Left lobe of liver (tissue), 2 donors: ENCODE measurements around the gene PPP4C. TPM values are rescaled to one million over a fixed set of nuclear protein-coding genes. Genes with fewer than 3 reads are reported as not detected.

Experiments
- ATAC-seq: fragments of 200-7000 bp; cut with Tn5 transposase; one replicate; pipeline ENCODE4 v1.9.1; 2020; ENCODE audit warnings: mild to moderate bottlenecking, moderate library complexity
- DNase-seq: peaks from one replicate; pipeline ENCODE4 v3.0.0-alpha.2; 2020; ENCODE audit warnings: low spot score
- total RNA-seq: library from RNA; stranded (reverse); gene quantifications from one replicate; pipeline ENCODE4 v1.2.1, GENCODE V29; 2021
- donor health status: DM: no; HTN: no; CAD: no; lungs with moderate emphysema.
- donor health status: DM: no; HTN: yes; CAD: no.

The PPP4C gene
- total RNA-seq, 1 donor from 2014 or later: 51.0 TPM

GRCh38 chr16:30079480-30079879, 3.7 kb downstream of the PPP4C start:
- ATAC-seq (no peak), DNase-seq (no peak)

- no peak for DNase-seq
Observed at GRCh38 chr16:30082545-30083090, 6.8 kb downstream of the PPP4C start.

GRCh38 chr16:30083216-30084055, 7.6 kb downstream of the PPP4C start:
- DNase-seq (no peak), ATAC-seq (peak; percentile 6)

More at GRCh38 chr16:30082545-30083090, 6.8 kb downstream of the PPP4C start:
- no peak for ATAC-seq

DNA sequence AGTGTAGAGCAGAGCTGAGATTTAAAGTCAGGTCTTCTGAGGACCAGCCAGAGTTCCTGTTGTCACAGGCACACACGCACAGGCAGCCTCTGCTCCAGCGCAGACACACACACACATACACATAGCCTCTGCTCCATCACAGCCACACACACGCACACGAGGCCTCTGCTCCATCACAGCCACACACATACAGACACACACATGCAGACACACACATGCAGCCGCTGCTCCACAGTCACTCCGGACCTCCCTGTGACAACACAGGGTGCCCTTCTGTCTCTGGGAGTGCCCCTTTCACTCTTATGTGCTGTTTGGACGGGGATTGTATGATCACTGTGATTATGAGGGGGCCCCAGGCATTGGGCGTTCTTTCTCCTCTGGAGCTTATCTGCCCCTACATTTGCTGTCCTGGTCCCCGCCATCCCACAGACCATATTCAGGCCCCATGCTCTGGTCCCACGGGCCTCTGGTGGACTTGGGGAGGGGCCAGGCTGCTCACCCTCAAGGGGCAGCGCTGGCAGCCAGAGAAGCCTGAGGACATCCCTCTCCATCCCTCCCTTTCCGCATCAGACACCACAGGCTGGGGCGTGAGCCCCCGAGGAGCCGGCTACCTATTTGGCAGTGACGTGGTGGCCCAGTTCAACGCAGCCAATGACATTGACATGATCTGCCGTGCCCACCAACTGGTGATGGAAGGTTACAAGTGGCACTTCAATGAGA, 8.5 kb downstream of the PPP4C start:
- ATAC-seq (peak; percentile 8), DNase-seq (no peak)

DNA sequence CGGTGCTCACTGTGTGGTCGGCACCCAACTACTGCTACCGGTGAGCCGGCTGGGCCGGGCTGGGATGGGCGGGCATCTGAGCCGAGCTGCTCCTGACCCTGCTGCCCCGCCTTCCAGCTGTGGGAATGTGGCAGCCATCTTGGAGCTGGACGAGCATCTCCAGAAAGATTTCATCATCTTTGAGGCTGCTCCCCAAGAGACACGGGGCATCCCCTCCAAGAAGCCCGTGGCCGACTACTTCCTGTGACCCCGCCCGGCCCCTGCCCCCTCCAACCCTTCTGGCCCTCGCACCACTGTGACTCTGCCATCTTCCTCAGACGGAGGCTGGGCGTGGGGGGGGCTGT, 9.0 kb downstream of the PPP4C start:
- ATAC-seq (no peak), DNase-seq (no peak)

- DNase-seq: no peak
- no peak for ATAC-seq
Observed at GRCh38 chr16:30085247-30085646, 9.5 kb downstream of the PPP4C start.

DNA sequence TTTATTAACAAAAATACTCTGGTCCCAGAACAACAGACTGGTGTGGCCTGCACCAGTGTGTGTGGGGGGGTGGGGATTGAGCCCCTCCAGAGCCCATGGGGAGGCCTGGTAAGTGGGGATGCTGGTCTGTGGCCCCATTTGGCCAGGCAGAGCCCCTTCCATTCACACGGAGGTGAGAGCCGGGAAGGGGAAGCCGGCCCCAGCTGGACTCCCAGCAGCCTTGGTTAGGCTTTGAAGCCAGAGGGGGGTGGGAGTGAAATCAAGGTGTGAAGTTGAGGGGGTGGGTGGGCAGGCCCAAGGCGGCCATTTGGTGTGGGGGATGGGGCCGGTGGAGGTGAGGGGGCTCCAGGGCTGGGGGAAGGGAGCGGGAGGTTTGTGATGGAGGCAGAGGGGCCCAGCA, 10.0 kb downstream of the PPP4C start:
- no peak for DNase-seq
- no peak for ATAC-seq

DNA sequence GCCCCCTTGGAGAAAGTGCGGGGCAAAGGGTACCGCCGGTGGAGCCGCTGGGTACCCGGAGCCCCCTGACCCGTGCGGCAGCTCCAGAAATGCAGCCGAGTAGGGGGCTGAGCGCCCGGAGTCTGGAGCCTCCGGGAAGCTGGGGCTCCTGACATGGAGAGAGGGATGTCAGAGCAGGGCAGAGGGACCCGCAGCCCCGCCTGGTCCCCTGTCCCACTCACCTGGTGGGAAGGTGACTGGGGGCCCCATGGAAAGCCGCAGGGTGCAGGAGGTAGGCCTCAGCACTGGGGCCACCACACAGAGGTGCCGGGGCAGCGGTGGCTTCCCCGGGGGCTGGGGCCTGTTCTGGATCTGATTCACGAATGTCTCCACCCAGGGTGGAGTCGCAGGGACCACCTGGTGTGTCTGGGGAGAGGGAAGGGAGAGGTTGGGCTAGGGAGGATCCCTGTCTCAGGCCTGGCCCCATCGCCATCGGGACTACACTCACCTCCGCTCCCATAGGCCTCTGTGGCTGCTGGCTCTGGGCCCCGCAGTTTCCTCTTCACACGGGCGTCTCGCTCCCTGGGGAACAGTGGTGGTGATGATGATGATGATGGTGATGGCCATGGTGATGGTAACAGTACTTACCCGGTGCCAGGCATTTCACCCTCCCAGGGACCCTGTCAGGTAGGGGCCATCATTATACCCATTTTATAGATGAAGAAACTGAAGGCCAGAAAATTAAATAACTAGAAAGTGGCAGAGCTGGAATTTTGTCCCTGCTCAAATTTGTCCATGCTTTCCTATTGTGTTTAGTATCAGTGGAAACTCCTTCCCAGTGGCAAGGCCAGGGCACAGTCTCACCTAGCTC, 10.7 kb downstream of the PPP4C start:
- no peak for ATAC-seq
- no peak for DNase-seq

GRCh38 chr16:30087181-30087898, 11.5 kb downstream of the PPP4C start:
- no peak for ATAC-seq
- no peak for DNase-seq

DNA sequence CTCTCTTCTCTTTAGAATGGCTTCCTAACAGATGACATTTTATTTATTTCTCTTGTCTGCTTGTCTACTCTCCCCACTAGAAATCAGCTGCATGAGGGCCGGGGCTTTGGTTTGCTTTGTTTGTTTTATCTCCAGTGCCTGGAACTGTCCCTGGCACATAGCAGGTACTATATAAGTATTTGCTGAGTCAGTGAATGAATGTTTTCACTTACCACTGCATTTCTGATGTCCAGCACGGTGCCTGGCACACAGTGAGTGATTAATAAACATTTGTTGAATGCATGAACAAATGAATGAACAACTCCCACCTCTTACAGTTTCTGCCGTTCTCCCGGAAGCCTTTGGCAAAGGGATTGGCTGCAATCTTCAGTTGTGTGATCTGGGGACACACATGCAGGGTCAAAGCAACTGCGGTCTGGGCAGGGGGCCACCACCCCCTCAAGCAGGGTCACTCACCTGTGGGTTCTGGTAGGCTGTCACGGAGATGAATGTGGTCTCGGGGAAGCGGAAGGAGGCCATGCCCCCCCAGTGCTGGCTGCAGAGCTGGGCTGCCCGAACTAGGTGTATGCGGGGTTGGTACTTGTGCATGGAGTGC, 12.5 kb downstream of the PPP4C start:
- DNase-seq (no peak), ATAC-seq (no peak)

DNA sequence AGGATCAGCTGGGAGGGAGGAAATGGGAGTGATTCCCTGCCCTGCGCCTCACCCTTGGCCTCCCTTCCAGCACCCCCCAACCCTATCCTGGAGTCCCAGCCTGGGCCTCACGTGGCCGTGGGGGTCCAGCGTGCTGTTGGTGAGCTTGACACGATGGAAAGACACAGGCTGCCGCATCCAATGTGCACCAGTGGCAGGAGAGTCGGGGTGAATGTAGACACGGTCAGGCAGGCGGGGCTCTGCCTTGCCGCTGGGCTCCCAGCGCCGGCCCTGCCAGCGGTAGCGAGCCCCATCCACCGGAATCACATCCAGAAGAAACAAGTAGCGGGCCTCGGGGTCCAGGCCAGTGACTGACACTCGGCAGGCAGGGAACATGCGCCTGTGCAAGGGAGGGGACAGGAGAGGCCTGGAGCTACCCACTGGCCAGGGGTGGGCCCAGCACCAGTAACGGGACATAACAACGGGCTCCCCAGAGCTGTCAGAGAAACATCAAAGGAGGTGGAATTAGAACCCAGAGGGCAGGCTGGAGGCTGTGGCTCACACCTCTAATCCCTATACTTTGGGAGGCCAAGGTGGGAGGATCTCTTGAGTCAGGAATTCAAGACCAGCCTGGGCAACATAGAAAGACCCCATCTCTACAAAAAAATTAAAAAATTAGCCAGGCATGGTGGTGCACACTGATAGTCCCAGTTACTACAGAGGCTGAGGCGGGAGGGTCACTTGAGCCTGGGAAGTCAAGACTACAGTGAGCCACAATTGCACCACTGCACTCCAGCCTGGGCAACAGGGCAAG, 13.2 kb downstream of the PPP4C start:
- no peak for ATAC-seq
- no peak for DNase-seq

GRCh38 chr16:30090610-30091331, 15.0 kb downstream of the PPP4C start:
- DNase-seq: peak; percentile 56
- ATAC-seq: no peak

DNA sequence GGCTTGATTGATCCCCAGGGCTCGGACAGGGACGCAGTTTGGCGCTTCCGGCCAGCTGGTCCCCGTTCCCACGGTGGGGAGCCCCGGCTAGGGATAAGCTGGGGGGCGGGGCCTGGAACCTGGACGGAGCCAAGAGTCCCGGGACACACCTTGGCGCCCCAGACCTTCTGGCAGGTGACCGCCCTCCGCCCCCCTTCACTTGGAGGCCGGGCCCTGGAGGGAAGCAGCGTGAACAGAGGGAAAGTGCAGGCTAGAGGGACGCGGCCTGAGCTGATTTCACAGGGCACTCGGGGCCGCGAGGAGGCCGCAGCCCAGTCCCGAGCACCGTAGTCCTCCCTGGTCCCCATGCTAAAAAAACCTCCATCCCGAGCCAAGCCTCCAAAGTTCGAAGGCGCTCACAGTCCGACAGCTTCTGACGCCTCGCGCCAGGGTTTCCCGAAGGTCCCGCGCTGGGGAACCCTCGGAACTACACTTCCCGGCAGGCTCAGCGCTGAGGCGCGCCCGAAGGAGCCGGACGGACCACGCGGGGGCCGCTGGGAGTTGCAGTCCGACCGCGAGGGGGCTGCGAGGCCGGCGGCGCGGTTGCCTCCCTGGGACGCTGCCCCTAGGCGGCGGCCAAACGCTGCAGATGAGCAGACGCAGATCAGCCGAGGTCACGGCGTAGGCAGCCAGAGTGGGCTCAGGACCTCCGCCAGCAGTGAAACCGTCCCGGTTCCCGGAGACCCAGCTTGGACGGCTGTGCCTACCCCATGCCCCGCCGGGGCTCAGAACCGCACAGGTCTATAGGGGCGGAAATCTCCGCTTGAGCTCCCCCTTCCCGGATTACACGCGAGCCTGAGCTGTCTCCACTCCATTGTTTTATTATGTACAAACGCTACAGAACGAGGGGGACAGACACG, 15.9 kb downstream of the PPP4C start, which contains the start of gene TBX6:
Gene TBX6 (minus strand): TSS at position 451 of the 899 bp plus-strand sequence. CDS start 731 bp downstream, outside the sequence.
- ATAC-seq: peak; percentile 89
- DNase-seq: peak; percentile 94

- DNase-seq: peak; percentile 70
- ATAC-seq: peak; percentile 37
Observed at GRCh38 chr16:30092373-30093010, 16.7 kb downstream of the PPP4C start.

- ATAC-seq (no peak), DNase-seq (no peak)
Observed at GRCh38 chr16:30094541-30095165, 18.9 kb downstream of the PPP4C start.
